NCI-H82 (cell line): ENCODE measurements around the gene ITPRID2.
A peak's percentile ranks its signal among the peaks of the same experiment; 100 is the strongest.
"Not testable (repeated sequence)": the region's sequence is repeated elsewhere in the genome, so short reads cannot be mapped to it uniquely, and the experiment has no call there.

Source experiments
- DNase-seq: peaks from one replicate; lab custom pipeline; 2025; lab: John Stamatoyannopoulos, UW

Gene ITPRID2

DNA sequence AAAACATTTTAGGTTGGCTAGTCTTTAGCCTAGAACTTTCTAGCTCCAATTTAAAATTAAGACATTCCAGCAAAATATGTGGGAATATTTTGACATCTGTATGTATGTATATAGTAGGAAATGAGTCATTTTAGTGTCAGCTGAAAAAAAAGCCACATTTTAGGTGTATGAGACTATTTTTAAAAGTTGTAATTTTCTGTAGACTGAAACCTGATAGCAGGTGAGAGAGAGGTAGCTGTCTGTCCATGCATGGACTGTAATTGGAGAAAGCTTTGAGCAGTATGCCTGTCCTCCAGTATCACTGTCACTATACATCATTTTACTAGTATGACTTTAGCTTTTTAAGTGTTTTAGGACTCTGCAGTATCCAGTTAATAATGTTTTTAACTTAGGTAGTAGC is 68.0 kb downstream of the ITPRID2 start:
- DNase-seq, result no peak

DNA sequence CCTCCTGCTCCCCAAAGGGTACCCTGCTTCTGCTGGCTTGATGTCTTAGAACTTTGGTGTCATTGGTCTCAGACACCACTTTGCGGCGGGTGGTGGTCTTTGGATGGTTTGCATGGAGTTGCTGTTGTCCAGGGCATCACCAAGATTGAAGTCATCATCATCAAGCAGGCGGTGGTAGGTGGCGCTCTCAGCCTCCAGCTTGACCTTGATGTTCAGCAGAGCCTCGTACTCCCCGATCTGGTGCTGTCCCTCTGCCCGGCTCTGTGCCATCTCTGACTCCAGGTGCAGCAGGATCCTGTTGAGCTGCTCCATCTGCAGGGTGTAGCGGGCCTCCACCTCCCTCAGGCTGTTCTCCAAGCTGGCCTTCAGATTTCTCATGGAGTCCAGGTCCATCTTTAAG is 69.6 kb downstream of the ITPRID2 start:
- not testable (repeated sequence) for DNase-seq

DNA sequence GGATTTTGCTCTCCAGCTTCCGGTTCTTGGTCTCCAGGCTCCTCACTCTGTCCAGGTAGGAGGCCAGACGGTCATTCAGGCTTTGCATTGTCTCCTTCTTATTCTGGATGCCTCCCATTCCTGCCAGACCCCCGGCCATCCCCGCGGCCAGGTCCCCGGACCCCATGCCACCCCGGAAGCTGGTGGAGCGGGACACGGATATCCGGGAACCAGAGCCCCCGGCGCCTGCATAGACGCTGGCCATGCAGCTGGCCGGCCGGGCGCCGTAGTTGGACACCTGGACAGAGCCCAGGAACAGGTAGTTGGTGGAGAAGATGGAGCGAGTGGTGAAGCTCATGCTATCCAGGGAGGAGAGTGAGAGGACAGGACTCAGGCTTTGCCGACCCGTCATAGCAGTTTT is 70.6 kb downstream of the ITPRID2 start:
- DNase-seq, result no peak

DNA sequence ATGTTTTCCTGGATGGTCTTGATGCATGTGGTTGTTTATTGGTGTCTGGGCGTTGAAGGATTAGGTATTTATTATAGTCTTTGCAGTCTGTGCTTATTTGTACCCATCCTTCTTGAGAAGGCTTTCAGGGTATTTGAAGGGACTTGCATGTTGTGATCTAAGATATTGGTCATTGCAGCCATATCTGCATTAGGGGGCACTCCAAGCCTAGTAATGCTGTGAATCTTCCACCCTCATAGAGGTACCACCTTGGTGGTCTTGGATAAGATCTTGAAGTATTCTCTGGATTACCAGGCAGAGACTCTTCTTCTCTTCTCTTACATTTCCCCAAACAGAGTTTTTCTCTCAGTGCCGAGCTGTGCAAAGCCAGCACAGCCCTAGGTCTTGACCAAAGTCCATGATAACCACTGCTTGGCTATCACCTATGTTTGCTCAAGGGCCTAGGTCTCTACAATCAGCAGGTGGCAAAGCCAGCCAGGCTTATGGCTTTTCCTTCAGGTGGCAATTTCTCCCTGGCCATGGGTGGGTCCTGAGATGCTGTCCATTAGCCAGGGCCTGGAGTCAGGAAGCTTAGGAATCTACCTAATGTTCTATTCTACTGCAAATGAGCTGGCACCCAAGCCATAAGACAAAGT is 78.7 kb downstream of the ITPRID2 start:
- DNase-seq, result peak; percentile 15

DNA sequence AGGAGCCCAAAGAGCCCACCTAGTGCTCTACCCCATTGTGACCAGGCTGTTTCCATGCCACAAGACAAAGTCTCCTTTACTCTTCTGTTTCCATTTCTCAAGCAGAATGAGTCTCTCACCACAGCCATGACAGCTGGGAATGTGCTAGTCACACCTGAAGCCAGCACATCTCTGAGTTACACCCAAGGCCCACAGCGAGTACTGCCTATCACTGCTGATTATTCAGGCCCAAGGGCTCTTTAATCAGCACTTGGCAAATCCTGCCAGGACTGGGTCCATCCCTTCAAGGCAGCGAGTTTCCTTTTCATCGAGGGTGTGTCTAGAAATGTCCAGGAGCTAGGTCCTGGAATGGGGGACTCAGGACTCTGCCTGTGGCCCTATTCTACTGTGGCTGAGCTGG is 79.5 kb downstream of the ITPRID2 start:
- DNase-seq, result no peak

DNA sequence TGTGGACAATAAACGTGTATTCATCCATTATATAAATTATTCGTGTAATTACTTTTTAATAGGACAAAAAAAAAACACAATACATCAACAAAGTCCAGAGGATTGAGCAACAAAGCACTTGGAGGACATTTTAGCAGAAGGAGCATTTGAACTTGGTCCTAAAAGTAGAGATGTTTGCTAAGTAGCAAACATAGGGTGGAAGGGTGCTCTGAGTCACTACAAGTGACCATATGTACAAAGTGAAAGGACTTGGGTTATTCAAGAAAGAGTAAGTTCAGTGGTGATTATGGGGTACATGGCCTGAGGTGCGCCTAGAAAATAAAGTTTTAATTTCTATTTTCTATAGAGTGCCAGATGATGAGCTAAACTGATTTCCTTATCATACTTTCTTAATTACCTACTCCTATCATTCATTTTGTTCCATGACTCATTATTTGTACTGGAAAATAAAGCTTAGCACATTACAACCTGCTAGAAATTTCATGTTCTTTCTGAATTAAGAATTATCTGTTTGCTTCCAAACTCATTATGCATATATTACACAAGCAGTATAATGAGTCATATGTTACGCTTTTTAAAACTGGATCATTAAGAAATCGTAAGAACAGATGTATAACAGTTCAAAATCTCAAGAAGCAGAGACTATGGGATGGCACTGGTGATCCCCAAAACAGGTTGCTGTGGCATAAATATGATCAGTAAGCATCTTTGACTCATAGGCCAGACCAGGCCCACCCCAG is 81.1 kb downstream of the ITPRID2 start:
- DNase-seq, result no peak

DNA sequence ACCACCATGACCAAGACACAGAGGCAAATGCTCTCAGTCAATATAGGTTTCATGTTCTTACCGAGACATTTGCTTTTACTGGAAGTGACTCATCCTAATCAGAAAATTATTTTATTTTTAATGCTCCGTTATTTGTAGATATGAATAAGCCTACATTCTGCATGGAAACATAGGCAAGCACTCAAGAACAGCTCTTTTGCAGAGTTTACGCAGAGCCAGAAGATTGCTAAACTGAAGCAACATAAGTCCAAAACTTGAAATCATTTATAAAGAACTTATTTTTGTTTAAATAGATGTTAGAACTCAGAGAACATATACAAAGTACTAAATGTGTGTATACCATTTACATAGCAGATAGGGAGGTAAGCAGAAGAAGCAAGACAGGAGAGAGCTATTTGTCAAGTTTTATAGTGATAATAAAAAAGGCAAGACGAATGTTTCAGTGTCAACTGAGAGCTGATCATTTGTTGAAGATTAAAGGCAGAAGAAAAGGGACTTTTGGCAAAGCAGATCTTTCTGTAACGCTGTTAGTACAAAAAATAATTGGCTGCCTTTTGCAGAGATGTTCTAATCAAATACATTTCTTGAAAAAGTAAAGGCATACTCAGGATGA is 81.7 kb downstream of the ITPRID2 start:
- no peak for DNase-seq

DNA sequence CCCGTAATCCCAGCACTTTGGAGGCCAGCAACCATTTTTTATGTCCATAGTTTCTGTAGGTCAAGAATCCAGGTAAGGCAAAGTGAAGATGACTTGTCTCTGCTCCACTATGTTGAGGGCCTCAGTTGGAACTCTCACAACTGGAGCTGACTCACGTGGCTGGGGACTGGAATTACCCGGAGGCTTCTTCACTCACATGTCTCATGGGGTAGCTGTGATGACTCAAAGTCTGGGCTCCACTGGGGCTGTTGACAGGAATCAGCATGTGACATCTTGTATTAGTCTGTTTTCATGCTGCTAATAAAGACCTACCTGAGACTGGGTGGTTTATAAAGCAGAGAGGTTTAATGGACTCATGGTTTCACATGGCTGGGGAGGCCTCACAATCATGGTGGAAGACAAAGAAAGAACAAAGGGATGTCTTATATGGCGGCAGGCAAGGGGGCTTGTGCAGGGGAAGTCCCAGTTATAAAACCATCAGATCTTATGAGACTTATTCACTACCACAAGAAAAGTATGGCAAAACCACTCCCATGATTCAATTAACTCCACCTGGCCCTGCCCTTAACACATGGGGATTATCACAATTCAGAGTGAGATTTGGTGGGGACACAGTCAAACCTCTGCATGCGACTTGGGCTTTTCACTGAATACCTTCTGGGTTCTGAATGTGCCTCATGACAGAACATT is 86.3 kb downstream of the ITPRID2 start:
- no peak for DNase-seq

DNA sequence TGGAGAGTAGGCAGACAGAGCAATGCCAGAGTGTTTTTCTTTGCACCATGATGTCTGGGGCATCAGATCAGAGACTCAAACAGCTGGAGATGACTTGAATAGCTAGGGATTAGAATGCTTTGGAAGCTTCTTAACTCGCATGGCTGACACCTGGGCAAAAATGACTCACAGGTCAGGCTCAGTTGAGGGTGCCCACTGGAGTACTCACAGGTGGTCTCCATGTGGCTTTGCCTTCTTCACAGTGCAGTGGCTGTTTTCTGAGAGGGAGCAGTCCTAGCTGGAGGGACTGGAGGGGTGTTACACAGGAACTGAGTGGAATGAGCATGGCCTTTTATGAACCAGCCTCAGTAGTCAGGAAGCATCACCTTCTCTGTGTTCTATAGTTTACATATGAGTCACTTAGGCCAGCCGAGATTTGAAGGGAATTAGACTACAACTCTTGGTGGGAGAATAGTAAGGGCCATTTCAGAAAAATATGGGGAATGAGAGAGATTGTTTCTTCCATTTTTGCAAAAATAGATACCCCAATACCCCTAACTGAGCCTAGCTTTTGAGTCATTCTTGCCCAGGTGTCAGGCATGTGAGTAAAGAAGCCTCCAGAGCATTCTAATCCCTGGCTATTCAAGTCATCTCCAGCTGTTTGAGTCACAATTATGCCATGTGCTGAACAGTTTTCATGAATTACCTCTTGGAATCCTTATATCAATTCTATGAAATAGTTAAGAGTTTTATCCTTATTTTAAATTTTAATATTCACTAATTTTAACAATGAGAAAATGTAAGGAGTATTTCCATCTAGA is 87.0 kb downstream of the ITPRID2 start:
- DNase-seq, result peak; percentile 40
